Heart left ventricle (tissue), 16 donors: ENCODE results near the gene ANKH. TPM values are rescaled to one million over a fixed set of nuclear protein-coding genes. Genes with fewer than 3 reads are reported as not detected.

Source experiments
- ATAC-seq, 4 donors: fragments of 200-7000 bp; cut with Tn5 transposase; one replicate each; pipeline ENCODE4 v1.9.1; 2020 to 2022; ENCODE audit warnings: moderate library complexity in 4 of 4, mild to moderate bottlenecking in 3 of 4, moderate number of reproducible peaks in 1 of 4
- DNase-seq, 5 donors: peaks; one replicate each; pipeline ENCODE4 v3.0.0-alpha.2; 2020
- H3K27ac ChIP-seq, 12 donors: fragments of 200-600 bp; sonication (generic) in 4 of 12; one replicate each; pipeline versions ENCODE4 v1.5.0 to v1.8.0; 2016 to 2022; ENCODE audit warnings: mild to moderate bottlenecking in 2 of 12
- H3K27me3 ChIP-seq, 9 donors: fragments of 200-600 bp; sonication (generic) in 2 of 9; one replicate each; pipeline versions ENCODE4 v1.5.1 to v1.8.0; 2016 to 2022; ENCODE audit warnings: mild to moderate bottlenecking in 3 of 9
- H3K36me3 ChIP-seq, 9 donors: fragments of 200-600 bp; sonication (generic) in 2 of 9; one replicate each; pipeline versions ENCODE4 v1.5.0 to v1.8.0; 2018 to 2022; ENCODE audit warnings: mild to moderate bottlenecking in 2 of 9
- H3K4me1 ChIP-seq, 12 donors: fragments of 200-600 bp; sonication (generic) in 4 of 12; one replicate each; pipeline versions ENCODE4 v1.5.0 to v1.8.0; 2016 to 2022; ENCODE audit warnings: mild to moderate bottlenecking in 3 of 12
- H3K4me3 ChIP-seq, 12 donors: fragments of 200-600 bp; sonication (generic) in 4 of 12; one replicate each; pipeline versions ENCODE4 v1.5.0 to v1.8.0; 2017 to 2022; ENCODE audit warnings: mild to moderate bottlenecking in 9 of 12, moderate library complexity in 4 of 12
- H3K9me3 ChIP-seq, 12 donors: fragments of 200-600 bp; sonication (generic) in 4 of 12; one replicate each; pipeline versions ENCODE4 v1.5.0 to v1.8.0; 2016 to 2022; ENCODE audit warnings: mild to moderate bottlenecking in 1 of 12
- POLR2A ChIP-seq, 2 donors: fragments of 450-650 bp; IDR thresholded peaks; one replicate each; pipeline ENCODE4 v1.6.1; 2017; ENCODE audit warnings: antibody characterized with exemption in 2 of 2, mild to moderate bottlenecking in 2 of 2, moderate library complexity in 2 of 2
- WGBS, 4 donors: extraction: QIAGEN DNeasy Blood & Tissue Kit in 2 of 4; methylation state at CpG; one replicate each; pipeline versions ENCODE4 v1.1.5 to v1.1.7; 2013 to 2018; 5-methylcytosine and 5-hydroxymethylcytosine counted together
- intact Hi-C, 10 donors: fragments of 100-400 bp; cut with DNase I; formaldehyde crosslinking; loops; one replicate each; pipeline versions ENCODE4 v1.11.1 to v1.14.2; 2022
- polyA plus RNA-seq, 2 donors: library from polyadenylated mRNA; stranded (reverse); fragments of 200-250 nt; gene quantifications; one replicate each; pipeline ENCODE4 v1.2.3, GENCODE V29; 2013
- total RNA-seq, 9 donors: library from RNA; depleted of rRNA in 2 of 9; stranded (reverse); fragments of >200 nt in 2 of 9; fragmentation: NEBNext Ultra II Directional in 3 of 9; extraction: Animal tissue kit (Norgen Biotek cat#: 25700) in 3 of 9; gene quantifications; one replicate each; pipeline versions ENCODE4 v1.1.0 to v1.2.4, GENCODE V29; 2016 to 2023
- TF ChIP-seq, protein P1 (sequence below), 12 donors: fragments of 200-600 bp; sonication (generic) in 4 of 12; IDR thresholded peaks; one replicate each; pipeline versions ENCODE4 v1.5.0 to v1.8.0; 2018 to 2022; ENCODE audit warnings: antibody characterized with exemption in 12 of 12, mild to moderate bottlenecking in 5 of 12
- donor health status: ischemic (EF 13 %, LVEDD 7.1; RV severe dilation, severe dysfunction).
- donor health status: healthy with polysubstance abuse.
- donor health status: DM: no; HTN: yes; CAD: no.
- donor health status: DM: no; HTN: no; CAD: no.
- donor health status: ischemic (EF 25% LVEDD 6.9; RV normal size, moderate dysfunction).
- donor health status: ischemic (EF 25% LVEDD 5.7; RV mildly dilated, moderate dysfunction).
- donor health status: healthy.
- donor health status: DM: yes; HTN: yes; CAD: no.
- donor health status: ischemic (EF 35%, LVEDD 5.7; RV mildly dilated, moderate dysfunction).
- donor health status: nonischemic (EF 11% LVEDD 7.7; RV severe dilation, severe dysfunction).
- donor health status: DM: yes; HTN: yes; CAD: no.
- donor health status: PGD.
- donor health status: ischemic (EF 29% LVEDD 5.4; RV normal size, mild dysfunction).
- donor health status: nonischemic (EF 23%, LVEDD 6.1; RV moderate dilation, normal function).

The ANKH gene
- total and polyA plus RNA-seq, 11 donors: 54.1 to 260 (median 168) TPM

GRCh38 chr5:14852779-14853178, 18.8 kb downstream of the ANKH start:
- Histone ChIP-seq H3K36me3 (peaks cover 0 to 14% (median 0%) of the 10 kb centered on the region in 9 donors), H3K9me3 (no peaks in the 10 kb centered on the region), H3K4me3 (no peak overlapping the region), H3K27me3 (no peaks in the 10 kb centered on the region), H3K4me1 (peaks cover 3 to 69% (median 27%) of the 10 kb centered on the region in 12 donors), H3K27ac (no peak overlapping the region)
- intact Hi-C loops: loop anchor here in 1 of 10 donors (10.0 kb wide), 1 partner anchor 108 kb away; no protein-coding TSS in a partner anchor
- DNase-seq (no peak), ATAC-seq (no peak)
- 75 to 86% (median 83%) methylated on average over 6 of the region's 6 CpGs for WGBS, 4 donors
- TF ChIP-seq, protein P1, sequence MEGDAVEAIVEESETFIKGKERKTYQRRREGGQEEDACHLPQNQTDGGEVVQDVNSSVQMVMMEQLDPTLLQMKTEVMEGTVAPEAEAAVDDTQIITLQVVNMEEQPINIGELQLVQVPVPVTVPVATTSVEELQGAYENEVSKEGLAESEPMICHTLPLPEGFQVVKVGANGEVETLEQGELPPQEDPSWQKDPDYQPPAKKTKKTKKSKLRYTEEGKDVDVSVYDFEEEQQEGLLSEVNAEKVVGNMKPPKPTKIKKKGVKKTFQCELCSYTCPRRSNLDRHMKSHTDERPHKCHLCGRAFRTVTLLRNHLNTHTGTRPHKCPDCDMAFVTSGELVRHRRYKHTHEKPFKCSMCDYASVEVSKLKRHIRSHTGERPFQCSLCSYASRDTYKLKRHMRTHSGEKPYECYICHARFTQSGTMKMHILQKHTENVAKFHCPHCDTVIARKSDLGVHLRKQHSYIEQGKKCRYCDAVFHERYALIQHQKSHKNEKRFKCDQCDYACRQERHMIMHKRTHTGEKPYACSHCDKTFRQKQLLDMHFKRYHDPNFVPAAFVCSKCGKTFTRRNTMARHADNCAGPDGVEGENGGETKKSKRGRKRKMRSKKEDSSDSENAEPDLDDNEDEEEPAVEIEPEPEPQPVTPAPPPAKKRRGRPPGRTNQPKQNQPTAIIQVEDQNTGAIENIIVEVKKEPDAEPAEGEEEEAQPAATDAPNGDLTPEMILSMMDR (IDR thresholded peaks at IDR 0.05): no peak
- no peak for TF ChIP-seq POLR2A (IDR thresholded peaks at IDR 0.05)

GRCh38 chr5:14851999-14852526, 19.5 kb downstream of the ANKH start:
- H3K4me1 ChIP-seq: peaks cover 3 to 69% (median 27%) of the 10 kb centered on the region in 12 donors

DNA sequence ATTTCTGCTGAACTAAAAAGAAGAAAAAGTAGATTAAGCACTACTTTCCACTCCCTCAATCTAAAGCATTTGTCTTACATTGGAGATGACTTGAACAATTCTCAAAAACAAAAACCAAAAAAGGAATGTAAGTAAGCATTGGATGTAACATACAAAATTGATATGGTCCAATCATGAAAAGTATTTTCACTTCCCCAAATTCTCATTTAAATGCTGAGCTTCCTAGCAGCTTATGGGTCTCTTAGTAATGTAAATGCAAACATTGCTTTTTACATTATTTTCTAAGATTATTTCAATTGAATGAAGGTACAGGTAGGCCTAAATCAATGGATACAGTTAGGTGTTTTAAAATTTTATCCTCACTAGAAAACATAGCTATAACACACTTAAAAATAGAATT, 20.0 kb downstream of the ANKH start:
- ATAC-seq (no peak), DNase-seq (no peak)
- peaks cover 0 to 23% (median 0%) of the 10 kb centered on the region in 9 donors for H3K36me3 ChIP-seq
- TF ChIP-seq POLR2A (IDR thresholded peaks at IDR 0.05): no peak
- TF ChIP-seq, protein P1 (IDR thresholded peaks at IDR 0.05): no peak
- intact Hi-C loops: loop anchor here in 1 of 10 donors (10.0 kb wide), 1 partner anchor 107 kb away; no protein-coding TSS in a partner anchor
- H3K4me1 ChIP-seq: peaks cover 3 to 66% (median 27%) of the 10 kb centered on the region in 12 donors
- no peaks in the 10 kb centered on the region for H3K27me3 ChIP-seq
- no peaks in the 10 kb centered on the region for H3K9me3 ChIP-seq
- H3K27ac ChIP-seq: no peak overlapping the region
- no peak overlapping the region for H3K4me3 ChIP-seq

More at GRCh38 chr5:14851999-14852526, 19.5 kb downstream of the ANKH start:
- intact Hi-C loops: loop anchor here in 1 of 10 donors (10.0 kb wide), 1 partner anchor 107 kb away; no protein-coding TSS in a partner anchor
- Histone ChIP-seq H3K36me3 (peaks cover 0 to 21% (median 0%) of the 10 kb centered on the region in 9 donors), H3K27me3 (no peaks in the 10 kb centered on the region), H3K27ac (no peak overlapping the region), H3K4me3 (no peak overlapping the region), H3K9me3 (no peaks in the 10 kb centered on the region)
- DNase-seq: no peak
- ATAC-seq: no peak
- TF ChIP-seq POLR2A (IDR thresholded peaks at IDR 0.05): no peak
- TF ChIP-seq, protein P1 (IDR thresholded peaks at IDR 0.05): no peak

GRCh38 chr5:14851050-14851419, 20.5 kb downstream of the ANKH start:
- H3K4me1 ChIP-seq: peaks cover 3 to 63% (median 27%) of the 10 kb centered on the region in 12 donors
- H3K9me3 ChIP-seq: no peaks in the 10 kb centered on the region
- DNase-seq (no peak), ATAC-seq (peak; percentile 19 to 51 (median 28))
- TF ChIP-seq, protein P1 (IDR thresholded peaks at IDR 0.05): no peak
- H3K27ac ChIP-seq: peak overlapping the region in 2 of 12 donors; percentile 7 to 15
- 29 to 59% (median 54%) methylated on average over 5 of the region's 5 CpGs for WGBS, 4 donors
- H3K4me3 ChIP-seq: no peak overlapping the region
- intact Hi-C loops: loop anchor here in 1 of 10 donors (10.0 kb wide), 1 partner anchor 106 kb away; no protein-coding TSS in a partner anchor
- H3K36me3 ChIP-seq: peaks cover 0 to 23% (median 0%) of the 10 kb centered on the region in 9 donors
- no peaks in the 10 kb centered on the region for H3K27me3 ChIP-seq
